HG03432 (cell line): ENCODE measurements around the gene FBXO38.
"Not testable (repeated sequence)": the region's sequence is repeated elsewhere in the genome, so short reads cannot be mapped to it uniquely, and the experiment has no call there.

Experiments
- ATAC-seq: cut with Tn5 transposase; IDR thresholded peaks from one replicate; pipeline ENCODE4 v1.9.1; 2021; ENCODE audit warnings: mild to moderate bottlenecking, moderate library complexity; ENCODE audit not compliant: unreplicated experiment

FBXO38 gene

DNA sequence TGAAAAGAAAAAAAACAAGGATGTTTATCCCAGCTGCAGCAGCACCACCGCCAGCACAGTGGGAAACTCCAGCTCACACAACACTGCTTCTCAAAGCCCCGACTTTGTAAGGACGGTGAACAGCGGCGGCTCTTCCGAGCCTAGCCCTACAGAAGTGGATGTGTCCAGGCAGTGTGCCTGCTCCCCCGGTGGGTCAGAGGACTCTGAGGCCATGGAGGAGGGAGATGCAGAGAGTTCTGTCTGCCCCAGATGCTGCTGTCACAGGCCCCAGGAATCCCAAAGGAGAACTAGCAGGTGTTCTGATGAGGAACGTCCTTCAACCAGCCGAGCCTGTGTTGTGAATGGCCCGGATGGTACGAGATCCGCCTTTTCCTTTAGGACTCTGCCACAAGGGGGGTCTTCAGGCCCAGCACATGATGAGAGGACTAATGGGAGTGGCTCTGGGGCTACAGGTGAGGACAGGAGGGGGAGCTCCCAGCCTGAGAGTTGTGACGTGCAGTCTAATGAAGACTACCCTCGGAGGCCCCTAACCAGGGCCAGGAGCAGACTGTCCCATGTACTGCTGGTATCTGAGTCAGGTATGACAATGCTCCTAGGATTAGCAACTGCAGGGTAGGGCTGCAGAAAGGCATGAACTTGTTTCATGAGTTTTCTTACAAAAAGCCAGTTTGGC lies 43.7 kb downstream of the FBXO38 start:
- no peak for ATAC-seq

DNA sequence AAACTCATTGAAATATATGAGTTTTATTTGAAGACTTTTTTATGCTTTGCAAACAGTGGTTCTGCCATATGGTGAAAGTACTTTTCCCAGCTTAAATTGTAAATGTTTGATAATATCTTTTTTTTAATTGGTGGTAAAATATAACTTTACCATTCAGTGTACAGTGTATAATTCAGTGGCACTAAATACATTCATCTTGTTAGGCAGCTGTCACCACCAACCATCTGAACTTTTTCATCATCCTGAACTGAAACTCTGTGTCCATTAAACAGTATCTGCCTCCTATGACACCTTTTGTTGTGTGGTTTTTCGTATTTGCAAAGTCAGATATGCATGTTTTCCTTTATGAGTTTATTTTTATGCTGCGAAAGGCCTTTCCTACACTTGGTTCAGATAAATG lies 45.1 kb downstream of the FBXO38 start:
- ATAC-seq, result no peak

DNA sequence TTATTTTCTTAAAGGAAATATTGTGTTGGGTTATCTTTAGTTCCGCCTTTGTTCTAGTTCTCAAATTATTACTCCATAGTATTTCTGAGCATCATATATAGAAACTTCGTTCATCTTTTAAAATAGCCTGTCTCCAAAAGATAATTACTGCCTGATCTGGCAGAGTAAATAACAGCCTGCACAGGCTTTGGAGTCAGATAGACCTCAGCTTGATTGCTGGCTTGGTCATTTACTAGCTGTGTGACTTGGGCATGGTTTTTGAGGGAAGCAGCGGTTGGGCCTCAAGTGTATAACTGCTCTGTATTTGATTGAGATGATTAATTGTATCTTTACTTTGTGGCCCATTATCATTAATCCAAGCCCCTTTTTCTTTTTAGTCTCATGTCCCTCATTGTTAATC lies 50.1 kb downstream of the FBXO38 start:
- no peak for ATAC-seq

DNA sequence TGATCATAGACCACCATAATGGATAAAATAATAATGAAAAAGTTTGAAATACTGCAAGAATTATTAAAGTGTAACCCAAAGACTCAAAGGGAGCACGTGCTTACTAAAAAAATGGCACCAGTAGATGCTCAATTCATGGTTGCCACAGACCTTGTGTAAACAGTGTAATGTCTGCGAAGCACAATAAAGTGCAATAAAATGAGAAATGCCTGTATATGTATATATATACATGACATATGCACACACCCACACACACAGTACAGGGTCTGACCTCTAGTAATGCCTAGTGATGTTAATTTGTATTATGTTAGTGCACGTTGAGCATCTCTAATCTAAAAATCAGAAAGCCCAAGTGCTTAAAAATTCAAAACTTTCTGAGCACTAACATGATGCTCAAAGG lies 52.3 kb downstream of the FBXO38 start:
- ATAC-seq, result no peak

- ATAC-seq, result no peak
Measured at GRCh38 chr5:148437249-148437648, 53.5 kb downstream of the FBXO38 start.

DNA sequence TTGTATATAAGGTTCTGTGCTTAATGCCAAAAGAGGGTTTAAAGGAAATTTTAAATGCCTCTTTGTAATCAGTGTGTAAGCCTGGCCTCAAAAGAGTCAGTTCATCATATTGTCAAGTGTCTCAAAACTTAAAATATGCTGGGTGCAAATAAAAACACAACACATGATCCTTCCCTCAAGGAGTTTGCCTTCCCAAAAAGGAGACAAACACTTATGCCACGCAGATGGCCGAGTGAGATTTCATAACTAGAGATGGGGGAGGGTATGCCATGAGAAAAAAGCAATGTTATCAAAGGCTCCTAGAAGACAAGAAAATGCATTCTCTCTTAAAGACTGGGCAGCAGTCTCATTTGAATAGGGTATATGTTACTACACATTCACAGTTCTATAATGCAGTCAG lies 55.2 kb downstream of the FBXO38 start:
- no peak for ATAC-seq

DNA sequence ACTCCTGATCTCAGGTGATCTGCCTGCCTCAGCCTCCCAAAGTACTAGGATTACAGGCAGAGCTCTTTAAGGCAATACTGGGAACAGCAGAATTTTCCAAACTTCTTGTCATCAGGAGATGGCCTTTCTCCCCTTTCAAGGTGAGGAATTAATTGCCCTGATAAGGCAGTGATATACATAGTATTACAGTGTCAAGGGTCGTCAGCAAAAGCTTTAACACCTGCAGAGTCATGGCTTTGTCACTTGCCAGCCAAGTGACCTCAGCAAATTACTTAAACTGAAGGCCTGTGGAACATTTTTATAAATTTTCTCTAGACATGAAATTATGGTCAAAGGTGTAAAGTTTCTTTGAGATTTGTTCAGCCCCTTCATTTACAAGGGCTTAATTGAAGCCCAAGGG lies 59.5 kb downstream of the FBXO38 start:
- no peak for ATAC-seq

GRCh38 chr5:148443998-148444397 lies 60.2 kb downstream of the FBXO38 start:
- ATAC-seq, result peak; percentile 93

GRCh38 chr5:148445578-148445977 lies 61.8 kb downstream of the FBXO38 start:
- ATAC-seq, result no peak

DNA sequence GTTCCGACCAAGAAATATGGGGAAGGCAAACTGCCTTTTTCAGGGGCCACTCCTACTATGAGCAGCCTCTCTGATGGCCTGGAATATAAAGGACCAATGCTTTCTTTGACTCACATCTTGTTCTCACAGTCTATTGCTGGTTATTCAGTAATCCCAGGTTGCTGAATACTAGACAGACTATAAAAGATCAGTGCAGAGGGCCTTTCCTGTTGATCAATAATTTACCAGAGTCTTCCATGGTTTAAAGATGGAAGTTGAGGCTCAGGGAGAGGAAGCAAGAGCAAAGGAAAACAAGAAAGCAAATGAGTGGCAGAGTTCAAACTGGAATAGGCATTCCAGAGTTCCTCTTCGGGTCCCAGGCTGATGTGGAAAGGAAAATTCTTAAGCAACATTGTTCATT lies 62.9 kb downstream of the FBXO38 start:
- ATAC-seq, result no peak

DNA sequence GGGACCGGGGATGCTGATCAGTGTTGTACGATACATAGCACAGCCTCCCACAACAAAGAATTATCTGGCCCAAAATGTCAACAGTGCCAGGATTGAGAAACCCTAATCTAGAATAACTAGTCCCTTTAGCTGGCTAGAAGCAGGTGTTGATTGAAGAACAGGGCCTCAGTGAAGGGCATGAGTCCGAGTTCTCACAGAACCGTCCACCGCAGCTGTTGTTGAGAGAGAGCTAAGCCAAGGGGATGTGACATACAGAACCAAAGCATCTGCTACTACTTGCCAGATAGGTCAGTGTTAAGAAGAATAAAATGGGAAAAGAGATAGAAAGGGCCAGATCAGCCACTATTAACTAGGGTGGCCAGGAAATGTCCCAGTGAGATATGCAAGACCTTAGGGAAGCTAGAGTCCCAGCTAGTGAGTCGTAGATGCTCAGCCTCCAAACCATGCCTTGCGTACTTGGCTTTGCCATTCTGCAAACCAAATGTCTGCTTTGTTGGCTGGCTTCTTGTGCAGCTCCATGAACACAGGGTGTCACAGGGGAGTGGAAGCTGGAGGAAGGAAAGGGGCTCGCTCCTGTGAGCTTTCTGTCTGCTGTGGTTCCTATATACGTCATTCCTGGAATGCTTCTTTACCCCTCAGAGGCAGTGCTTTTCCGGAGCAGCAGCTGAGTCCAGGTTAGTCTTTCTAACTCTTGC lies 68.9 kb downstream of the FBXO38 start:
- ATAC-seq, result no peak

DNA sequence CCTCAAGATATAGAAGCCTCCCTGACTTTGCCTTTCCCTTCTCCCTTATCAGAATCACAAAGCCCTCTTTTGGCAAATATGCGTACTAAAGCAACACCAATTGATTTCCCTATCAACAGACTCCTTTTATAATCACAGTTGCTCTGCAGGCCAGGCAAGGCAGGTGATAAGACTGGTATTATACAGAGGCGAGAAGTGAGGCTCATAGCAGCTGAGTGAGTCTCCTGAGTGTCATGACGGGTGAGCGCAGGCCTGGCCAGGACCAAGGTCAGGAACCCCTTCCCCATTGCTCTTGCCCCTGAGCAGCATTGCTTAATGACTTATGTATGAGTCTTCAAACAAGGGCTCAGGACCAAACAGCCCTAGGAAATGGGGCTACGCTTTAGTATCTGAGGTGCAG lies 70.8 kb downstream of the FBXO38 start:
- no peak for ATAC-seq

- no peak for ATAC-seq
Measured at GRCh38 chr5:148455185-148455584, 71.4 kb downstream of the FBXO38 start.

DNA sequence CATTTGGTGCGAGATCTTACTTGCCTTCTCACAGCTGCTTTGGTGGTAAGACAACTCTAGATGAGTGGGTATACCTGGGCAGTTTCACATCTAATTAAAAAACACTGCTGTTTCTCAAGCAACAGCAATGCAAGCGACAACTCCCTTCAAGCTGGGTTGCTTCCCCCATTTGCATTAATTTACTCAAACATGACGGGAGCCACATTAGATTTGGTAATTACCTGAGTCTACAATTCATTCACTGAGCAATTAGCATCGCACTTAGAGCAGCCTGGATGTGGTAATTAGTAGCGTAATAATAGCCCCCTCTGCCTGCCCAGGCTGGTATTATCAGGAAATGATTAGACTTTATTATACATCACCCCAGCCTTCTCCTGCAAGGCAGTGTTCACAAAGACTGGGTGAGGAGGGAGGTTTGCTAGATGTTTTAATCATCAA lies 73.4 kb downstream of the FBXO38 start:
- ATAC-seq, result peak; percentile 68

GRCh38 chr5:148458036-148458888 lies 74.5 kb downstream of the FBXO38 start:
- no peak for ATAC-seq

DNA sequence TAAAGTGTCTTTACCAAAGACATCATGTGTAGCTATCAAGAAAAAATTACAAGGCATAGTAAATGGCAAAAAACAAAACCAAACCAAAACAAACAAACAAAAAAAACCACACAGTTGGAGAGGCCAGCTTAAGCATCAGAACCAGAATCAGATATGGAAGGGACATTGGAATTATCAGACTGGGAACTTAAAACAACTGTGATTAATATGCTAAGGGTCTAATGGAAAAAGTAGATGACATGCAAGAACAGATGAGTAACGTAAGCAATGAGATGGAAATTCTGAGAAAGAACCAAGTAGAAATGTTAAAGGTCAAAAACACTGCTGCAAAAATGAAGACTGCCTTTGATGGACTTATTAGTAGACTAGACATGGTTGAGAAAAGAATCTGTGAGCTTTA lies 75.9 kb downstream of the FBXO38 start:
- ATAC-seq, result no peak

DNA sequence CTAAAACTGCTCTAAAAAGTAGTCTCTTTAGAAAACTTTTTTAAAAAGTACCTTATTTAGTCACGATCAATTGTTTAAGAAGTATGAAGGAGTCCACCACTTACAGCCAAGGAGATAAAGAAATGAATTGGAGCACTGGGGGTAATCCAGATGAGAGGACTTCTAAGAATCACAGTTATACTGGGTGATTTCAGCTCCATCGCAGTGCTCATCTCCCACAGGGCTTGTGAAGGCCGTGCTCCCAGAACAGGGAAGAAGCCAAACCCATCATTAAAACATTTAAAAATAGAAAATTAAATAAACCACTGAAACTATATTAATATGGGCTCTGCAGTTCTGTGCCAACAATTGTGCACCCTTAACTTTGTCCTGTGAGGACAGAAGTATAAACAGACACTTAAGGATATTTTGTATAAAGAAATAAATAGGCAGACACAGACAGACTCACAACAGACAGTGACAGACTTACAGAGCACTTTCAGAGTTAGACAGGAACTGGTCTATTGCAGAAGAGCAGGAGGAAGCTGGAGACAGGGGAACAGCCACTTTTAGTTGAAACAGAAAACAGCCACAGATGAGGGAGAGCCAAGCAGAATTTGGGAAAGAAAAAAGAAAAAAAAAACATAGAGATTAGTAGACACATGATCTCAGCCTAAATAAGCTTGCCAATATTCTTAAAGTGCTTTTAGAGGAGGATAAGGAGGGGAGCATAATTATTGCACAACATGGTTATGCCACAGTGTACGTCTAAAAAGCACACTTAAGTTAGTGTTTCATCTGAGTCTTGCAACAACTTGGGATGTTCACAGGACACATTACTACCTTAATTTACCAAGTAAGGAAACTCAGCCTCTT lies 81.8 kb downstream of the FBXO38 start:
- ATAC-seq, result no peak

DNA sequence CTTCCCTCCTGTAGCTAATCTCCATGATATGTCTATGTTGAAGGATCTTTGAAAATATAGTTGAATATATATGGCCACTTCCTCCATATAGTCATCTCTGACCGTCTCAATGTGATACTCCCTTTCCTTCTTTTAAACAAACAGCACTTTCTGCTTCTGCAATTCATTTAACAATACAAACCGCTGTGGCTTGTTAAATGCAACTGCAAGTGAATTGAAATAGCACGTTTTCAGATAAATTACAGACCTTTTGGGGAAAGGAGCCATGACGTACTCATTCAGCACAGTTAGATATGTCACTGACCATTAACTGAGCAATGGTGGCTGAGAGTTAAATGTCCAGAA lies 82.5 kb downstream of the FBXO38 start:
- no peak for ATAC-seq

GRCh38 chr5:148467958-148468357 lies 84.2 kb downstream of the FBXO38 start:
- ATAC-seq, result no peak

DNA sequence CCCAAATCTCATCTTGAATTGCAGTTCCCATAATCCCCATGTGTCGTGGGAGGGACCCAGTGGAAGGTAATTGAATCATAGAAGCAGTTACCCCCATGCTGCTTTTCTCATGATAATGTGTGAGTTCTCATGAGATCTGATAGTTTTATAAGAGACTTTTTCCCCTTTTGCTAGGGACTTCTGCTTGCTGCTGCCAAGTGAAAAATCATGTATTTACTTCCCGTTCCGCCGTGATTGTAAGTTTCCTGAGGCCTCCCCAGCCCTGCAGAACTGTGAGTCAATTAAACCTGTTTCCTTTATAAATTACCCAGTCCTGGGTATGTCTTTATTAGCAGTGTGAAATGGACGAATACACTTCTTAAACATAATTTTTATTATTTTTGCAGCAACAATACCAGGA lies 85.0 kb downstream of the FBXO38 start:
- not testable (repeated sequence) for ATAC-seq

- ATAC-seq, result no peak
Measured at GRCh38 chr5:148469501-148469935, 85.8 kb downstream of the FBXO38 start.
